GM21576 (cell line): ENCODE results near the gene BEX4.
"Not testable (repeated sequence)": the region's sequence is repeated elsewhere in the genome, so short reads cannot be mapped to it uniquely, and the experiment has no call there.

Experiments used
- ATAC-seq: cut with Tn5 transposase; IDR thresholded peaks from one replicate; pipeline ENCODE4 v1.9.1; 2021; ENCODE audit warnings: mild to moderate bottlenecking, moderate library complexity; ENCODE audit not compliant: unreplicated experiment

BEX4 gene, protein sequence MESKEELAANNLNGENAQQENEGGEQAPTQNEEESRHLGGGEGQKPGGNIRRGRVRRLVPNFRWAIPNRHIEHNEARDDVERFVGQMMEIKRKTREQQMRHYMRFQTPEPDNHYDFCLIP

DNA sequence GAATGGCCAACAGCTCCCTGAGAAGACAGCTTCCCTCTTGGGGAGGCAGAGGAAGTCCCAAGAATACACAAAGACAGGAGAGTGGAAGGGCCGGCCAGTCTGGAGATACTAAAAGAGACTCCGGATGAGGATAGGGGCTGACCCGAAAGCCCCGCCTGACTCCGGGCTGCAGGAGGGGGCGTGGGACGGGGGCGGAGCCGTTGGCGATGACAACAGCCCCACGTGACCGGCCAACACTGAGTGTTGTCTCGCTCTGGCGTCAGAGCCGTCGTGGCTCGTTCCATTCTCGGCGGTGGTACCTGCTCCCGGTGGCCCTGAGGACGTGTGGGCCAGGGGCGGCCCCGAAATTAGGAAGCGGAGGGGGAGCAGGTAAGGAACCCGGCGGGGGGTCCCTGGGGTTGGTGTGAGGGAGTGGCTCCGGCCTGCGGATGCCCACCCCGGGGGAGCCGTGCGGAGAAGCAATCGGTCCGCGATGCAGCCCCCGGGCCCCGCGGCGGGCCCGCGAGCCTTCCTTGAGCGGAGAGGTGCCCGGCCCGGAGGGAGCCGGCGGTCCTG, at the start of gene BEX4:
BEX4 (plus strand) TSS at position 239 of the 555 bp plus-strand sequence. CDS start 1,046 bp downstream, outside the sequence.
- peak; percentile 86 for ATAC-seq

DNA sequence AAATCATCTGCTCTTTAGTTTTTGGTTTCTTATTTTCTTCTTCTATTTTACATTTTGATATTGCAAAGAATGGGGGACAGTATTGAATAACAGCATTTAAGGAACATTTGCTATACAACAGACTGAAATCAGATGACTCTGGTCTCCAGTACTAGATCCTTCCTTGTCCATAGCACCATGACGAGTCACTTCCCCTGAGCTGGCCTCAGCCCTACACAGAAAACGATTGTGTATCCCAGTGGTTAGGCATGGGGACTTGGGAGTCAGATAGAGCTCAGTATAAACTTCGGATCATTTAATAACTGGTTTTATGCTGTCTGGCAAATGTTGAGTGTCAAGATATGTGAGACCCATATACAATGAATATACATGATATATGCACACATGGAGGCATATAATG, 44.7 kb upstream of the BEX4 start:
- no peak for ATAC-seq

DNA sequence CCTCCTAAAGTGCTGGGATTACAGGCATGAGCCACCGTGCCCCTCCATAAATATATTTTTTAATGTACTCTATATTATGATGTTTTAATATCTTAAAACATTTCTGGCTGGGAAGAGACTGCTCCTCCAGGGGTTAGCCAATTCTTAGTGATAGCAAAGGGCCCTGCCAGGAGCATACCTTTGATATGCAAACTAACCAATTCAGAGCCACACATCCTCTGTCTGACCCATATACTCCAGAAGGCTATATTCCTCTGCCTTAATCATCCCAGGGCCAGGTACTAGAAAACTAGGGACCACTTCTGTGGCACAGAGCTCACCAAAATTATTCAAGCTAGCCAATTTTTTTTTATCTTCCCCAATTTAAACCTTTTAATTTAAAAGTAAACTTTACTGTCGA, 43.6 kb upstream of the BEX4 start:
- no peak for ATAC-seq

DNA sequence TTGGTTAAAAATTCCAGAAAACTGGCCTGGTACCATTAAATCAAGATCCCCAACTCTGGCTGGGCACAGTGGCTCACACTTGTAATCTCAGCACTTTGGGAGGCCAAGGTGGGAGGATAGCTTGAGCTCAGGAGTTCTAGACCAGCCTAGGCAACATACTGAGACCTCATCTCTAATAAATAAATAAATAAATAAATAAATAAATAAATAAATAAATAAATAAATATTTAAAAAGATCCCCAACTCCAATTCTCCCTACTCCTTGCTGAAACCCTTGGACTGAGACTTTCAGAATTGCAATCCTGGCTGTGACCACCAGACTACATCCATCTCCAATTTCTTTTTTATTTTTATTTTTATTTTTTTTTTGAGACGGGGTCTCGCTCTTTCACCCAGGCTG, 39.7 kb upstream of the BEX4 start:
- not testable (repeated sequence) for ATAC-seq

DNA sequence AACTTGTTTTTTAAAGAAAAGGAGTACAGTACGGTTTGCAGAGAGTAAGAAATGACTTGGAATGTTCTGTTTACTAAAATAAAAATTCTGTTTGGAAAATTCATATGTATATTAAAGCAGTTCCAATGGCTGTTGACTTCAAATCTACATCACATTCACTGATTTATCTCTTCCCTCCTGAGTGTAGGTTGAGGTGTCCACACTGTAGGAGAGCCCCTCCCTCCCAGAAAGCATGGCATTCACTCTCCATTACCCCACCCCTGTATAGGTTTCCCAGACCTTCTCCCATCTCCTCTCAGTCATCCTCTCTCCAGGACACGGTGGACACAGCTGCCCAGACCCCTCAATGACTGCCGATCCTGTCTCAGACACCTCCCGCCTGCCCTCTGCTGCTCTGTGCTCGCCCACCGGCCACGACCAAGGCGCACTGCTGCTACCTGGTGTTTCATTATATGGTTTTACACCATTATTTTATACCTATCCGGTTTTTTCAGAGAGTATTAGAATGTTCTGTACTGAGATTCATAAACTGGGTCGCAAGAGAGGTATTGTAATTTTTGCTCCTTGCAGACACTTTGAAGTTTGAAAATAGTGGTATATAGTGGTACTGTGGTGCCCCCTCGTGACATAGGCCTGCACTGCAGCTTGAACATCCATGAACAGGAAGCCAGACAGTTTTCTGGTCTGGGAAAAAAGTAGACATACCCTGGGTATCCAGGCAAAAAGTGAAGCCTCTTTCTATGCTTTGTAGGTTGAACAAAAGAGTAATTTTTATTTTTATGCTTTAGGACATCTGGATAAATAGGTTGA, 38.8 kb upstream of the BEX4 start:
- peak; percentile 75 for ATAC-seq

DNA sequence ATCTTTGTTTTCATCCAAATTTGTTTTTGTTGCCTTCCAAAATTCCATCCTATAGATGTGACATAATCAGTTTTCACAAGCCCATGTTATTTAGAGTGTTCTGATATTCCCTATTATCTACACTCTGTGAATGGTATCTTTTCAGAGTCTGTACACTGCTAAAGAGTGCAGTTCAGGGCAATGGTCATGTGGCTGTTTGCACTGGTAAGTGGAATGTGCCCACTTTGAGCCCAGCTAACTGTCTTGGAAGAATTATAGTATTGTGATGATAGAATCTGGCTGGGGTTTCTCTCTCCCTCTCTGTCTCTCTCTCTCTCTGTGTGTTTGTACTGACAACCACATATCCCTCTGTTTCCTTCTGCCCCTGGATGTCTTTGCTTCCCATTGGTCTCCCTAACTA, 37.4 kb upstream of the BEX4 start:
- ATAC-seq: no peak

DNA sequence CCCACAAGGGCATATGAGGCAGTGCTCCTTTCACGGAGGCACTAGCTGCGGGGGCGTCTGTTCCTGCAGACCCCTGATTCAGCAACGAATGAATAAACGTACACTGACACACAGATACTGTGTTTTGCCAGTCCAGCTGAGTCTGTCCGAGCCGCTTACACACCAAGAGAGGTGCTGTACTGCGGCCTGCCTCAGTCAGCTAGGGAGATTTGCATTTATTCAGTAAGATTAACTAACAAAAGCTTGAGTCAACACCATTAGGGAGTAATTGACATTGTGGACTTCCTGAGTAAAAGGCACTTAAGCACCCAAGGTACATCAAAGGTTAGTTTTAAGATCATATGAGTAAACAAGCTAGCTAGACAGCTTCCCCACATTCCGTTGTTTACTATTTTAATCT, 31.0 kb upstream of the BEX4 start:
- no peak for ATAC-seq

DNA sequence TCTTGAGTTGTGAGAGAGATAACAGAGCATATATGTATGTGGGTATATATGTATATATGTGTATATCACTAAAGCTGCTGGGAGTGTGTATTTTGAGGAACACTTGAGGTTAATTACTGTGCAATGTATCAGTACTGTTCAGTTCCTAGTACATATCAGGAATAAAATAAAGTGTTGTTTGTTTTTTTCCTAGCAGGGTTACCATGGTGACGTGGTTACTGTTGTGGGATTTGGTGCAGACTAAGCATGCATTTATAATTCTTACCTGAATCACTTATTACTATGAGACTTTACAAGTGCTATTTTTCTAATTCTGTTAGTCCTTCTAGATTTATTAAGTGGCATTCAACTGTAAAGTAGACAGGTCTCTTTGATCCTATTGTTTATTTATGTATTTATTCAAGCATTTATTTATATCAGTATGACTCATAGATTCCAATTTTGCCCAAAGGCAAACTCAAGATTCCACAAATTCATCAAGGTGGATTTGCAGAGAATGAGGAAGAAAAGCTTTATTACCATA, 26.9 kb upstream of the BEX4 start:
- ATAC-seq: no peak

DNA sequence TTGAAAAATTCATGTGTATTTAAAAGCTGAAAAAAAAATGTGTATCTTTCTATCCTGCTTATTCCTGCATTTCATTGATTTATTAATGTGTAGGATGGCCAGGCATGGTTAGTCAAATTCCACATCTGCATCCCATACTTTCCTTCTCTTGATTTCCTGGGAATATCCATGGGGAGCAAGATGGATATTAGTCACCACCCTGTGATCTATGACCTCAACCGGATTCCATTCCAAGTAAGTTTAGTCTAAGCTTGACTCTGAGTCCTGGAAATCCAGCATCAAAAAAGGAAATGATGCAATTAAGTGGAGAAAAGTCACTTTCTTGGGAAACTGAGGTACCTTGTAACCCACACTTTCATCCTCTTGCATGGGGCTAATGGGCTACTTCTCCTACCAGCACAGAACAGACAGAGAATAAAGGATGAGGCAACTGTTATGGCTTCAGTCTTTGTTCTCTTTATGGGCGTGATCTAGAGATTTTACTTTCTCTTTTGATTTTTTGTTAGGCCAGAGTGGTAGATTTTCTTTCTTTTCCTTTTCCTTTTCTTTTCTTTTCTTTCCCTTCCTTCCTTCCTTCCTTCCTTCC, 17.1 kb upstream of the BEX4 start:
- no peak for ATAC-seq

DNA sequence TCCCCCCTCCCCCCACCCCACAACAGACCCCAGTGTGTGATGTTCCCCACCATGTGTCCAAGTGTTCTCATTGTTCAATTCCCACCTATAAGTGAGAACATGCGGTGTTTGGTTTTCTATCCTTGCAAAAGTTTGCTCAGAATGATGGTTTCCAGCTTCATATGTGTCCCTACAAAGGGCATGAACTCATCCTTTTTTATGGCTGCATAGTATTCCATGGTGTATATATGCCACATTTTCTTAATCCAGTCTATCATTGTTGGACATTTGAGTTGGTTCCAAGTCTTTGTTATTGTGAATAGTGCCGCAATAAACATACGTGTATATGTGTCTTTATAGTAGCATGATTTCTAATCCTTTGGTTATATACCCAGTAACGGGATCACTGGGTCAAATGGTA, 16.2 kb upstream of the BEX4 start:
- ATAC-seq: not testable (repeated sequence)

DNA sequence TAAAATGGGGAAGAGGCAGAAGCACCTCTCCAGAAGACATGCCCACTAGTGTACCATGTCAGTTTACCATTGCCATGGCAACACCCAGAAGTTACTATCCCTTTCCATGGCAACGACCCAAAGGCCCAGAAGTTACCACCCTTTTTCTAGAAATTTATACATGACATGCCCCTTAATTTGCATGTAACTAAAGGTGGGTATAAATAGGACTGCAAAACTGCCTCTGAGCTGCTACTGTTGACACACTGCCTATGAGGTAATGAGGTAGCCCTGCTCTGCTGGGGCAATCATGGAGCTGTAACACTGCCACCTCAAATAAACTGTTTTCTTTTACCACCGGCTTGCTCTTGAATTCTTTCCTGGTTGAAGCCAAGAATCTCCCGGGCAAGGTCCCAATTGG, 13.9 kb upstream of the BEX4 start:
- no peak for ATAC-seq

DNA sequence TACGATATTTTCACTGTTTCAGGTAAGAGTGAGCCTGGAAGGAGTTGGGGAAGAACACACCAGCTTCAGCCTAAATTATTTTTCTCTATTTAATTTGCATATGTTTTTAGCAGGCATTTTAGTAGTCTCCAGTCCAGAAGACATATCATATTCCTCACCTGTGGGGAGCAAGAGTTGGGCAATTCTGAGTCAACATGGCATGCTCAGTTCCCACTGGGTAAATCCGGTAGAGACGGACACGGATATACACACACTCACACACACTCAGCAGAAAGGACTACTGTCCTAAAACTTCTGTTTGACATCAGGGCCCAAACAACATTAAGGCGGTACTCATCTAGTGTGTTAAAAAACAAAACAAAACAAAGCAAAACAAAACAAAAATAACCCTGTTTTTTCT, 4.9 kb upstream of the BEX4 start:
- ATAC-seq: no peak

DNA sequence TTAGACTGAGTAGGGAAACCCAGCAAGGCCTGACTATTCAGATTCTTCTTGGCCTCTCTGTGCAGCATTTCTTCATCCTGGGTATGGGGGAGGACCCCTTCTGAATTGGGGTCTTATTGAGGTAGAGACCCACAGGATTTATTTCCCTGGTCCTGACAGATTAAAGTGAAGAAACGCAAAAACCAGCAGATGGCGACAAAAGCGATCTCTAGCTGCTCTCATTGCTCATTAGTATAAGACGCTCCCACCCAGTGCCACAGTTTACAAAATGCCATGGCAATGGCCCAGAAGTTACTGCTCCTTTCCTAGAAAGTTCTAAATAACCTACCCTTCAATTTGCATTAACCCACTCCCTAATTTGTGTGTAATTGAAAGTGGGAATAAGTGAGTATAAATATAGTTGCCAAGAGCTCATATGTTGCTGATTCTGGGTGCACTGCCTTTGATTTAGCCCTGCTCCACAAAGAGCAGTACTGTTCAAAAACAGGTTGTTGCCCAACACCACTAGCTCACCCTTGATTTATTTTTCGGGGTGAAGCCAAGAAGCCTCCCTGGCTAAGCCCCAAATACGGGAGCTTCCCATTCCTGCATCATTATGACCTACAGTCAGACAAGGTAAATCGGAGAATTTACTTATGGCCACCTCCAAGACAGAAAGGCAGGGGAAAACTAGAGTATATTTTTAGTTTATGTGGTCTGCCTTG, 3.7 kb upstream of the BEX4 start:
- ATAC-seq: no peak

DNA sequence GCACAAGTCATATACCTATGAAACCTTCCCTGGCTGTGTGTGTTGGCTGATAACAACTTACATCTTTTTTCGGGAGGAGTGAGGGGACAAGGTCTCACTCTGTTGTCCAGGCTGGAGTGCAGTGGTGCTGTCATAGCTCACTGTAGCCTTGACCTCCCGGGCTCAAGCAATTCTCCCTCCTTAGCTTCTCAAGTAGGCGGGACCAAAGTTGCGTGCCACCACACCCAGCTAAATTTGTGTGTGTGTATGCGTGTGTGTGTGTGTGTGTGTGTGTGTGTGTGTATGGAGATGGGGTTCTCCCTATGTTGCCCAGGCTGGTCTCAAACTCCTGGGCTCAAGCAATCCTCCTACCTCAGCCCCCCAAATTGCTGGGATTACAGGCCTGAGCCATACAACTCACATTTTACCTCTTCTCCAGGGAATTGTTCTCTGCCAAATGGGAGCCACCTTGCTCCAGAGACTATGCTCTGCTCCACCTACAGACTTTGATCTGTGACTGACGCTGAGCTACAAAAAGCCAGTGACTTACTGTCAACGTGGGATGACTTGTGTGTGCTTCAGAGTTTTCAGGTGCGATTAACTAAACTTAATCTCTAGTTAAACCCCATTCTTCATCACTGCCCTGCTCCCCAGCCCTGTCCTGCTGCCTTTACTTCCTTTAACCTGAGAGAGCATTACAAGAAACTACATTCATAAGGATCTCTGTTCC, 2.0 kb upstream of the BEX4 start:
- ATAC-seq: no peak

DNA sequence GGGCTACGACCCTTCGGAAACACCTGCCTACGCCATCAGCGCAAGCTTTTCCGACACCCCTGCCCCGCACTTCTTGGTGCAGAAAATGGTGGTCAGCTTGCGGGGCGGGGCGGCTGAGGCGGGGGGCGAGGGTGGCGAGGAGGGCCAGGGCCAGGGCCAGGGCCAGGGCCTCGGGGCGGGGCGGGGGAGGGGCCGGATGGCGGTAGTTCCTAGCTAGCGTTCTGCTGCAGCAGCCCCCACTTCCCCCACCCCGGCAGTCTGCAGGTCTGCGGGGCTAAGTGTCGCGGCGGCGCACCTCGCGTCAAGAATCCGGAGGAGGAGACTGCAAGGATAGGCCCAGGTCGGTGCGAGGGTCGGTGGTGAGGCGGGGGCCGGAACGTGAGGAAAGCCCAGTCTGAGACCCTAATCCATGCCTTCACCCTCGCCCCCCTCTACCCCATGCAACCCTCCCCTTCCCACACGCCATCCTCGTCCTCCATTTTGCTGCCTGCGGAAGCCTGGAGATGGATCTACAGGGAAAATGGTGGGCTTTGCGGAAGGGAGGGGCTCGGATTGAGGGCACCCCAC, 600 bp downstream of the BEX4 start:
- peak; percentile 10 for ATAC-seq

DNA sequence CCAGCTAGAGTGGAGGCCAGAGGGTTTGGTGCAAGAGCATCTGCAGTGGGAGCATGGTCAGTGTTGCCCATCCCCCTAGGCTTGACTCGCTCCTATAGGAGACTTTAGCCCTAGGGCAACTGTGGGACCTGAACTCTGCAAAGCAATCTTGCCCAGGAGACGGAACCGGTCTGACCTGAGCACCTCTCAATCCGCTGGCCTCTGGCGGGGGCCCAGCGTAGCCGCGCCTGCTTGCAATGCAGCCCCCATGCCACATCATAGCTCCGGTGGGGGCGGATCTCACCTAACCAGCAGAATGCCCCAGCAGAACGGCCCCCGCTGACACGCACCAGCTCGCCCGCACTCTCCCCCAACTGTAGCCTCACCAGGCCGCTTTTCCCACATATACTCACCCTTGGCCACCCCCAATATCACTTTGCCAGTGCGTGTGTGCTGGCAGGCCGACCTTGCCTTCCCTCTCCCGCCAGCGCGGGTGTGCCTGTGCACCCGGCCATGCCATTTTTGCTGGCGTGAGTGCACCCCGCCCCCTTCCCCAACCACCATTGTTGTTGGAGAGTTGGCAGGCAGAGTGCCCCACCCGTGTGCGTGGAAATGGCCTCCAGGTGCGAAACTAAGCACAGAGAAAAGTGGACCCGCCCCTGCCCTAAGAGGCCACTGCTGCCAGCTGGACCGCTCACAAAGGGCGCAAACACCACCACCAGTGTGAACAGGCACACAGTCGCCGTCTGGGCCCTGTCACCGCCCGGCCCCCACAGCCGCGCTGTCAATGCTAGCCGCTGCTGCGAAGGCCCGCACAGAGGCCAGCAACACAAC, 5.8 kb downstream of the BEX4 start:
- no peak for ATAC-seq

DNA sequence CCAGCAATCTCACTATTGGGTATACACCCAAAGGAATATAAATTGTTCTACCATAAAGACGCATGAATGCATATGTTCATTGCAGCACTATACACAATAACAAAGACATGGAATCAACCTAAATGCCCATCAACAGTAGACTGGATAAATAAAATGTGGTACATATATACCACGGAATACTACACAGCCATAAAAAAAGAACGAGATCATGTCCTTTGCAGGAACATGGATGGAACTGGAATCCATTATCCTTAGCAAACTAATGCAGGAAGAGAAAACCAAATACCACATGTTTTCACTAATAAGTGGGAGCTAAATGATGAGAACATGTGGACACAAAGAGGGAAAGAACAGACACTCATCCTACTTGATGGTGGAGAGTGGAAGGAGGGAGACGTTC, 11.0 kb downstream of the BEX4 start:
- ATAC-seq: not testable (repeated sequence)

DNA sequence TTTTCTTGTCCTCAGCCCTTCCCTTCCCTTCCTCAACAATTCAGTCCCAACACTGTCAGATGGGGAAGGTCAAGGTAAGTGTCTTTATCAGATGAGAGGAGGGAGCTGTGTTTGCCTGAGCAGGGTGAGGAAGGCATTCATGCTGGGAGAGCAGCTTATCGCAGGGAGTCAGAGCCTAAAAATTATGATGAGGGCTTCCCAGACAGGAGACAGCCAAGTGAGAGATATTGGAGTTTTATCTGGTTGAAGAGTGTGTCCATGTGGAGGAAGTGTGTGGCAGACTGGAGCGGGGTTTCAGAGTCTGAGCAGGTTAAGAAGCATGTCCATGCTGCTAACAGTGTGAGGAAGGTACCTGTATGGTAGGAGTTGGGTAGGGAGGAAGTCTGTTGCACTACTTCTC, 18.4 kb downstream of the BEX4 start:
- no peak for ATAC-seq

DNA sequence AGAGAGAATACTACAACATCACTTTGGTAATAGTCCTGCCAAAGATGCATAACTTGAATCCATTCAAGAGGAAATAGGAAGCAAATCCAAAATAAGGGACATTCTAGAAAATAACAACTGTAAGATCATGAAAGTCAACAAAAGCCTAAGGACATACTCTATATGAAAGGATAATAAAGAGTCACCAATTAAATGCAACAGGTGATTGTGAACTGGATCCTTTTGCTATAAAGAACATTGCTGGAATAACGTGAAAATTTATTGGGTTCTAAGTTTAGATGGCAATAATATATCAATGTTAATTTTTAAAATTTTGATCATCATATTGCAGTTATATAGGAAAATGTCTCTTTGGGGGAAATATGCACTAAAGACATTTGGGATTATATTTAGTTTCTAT, 20.0 kb downstream of the BEX4 start:
- no peak for ATAC-seq
